Endothelial cell of umbilical vein (primary cell): Measurements from ENCODE around the gene FUCA2. TPM values are rescaled to one million over a fixed set of nuclear protein-coding genes. Genes with fewer than 3 reads are reported as not detected.

ENCODE experiments used
- BruUV-seq: library from RNA; stranded (reverse); fragments of 400-500 nt; replicated peaks from 2 replicates; lab custom pipeline; 2021; lab: Mats Ljungman, UMichigan
- CTCF ChIA-PET: fragments of 300-600, 350-600 bp; sonication (Branson Sonifier 250); formaldehyde crosslinking; loops from one replicate; lab custom pipeline; 2021; ENCODE audit warnings: antibody characterized with exemption, inconsistent platforms; lab: Charles Lee
- POLR2A ChIA-PET: fragments of 300-600, 350-600 bp; sonication (Branson Sonifier 250); formaldehyde crosslinking; loops from one replicate; lab custom pipeline; 2021; ENCODE audit warnings: antibody characterized with exemption, inconsistent platforms; lab: Charles Lee
- DNase-seq: peaks from one replicate; pipeline ENCODE4 v3.0.0-alpha.2; 2011; ENCODE audit warnings: low read depth, low spot score
- FAIRE-seq: peaks from 2 replicates; lab custom pipeline; 2011; peaks lifted over from hg19 to GRCh38; lab: Jason Lieb, UNC
- H2AFZ ChIP-seq: 2 replicates; pipeline ENCODE4 v1.6.0; 2012; ENCODE audit warnings: low read depth, low read length, control low read depth, inconsistent platforms
- H3K27ac ChIP-seq: 2 replicates; pipeline ENCODE4 v1.5.1; 2011; ENCODE audit warnings: low read depth, mild to moderate bottlenecking, control low read depth, low read length, moderate library complexity; ENCODE audit not compliant: insufficient read depth
- H3K27me3 ChIP-seq, 2 experiments: 2 replicates each; pipeline versions ENCODE4 v1.6.0 to v1.6.1; 2011; ENCODE audit warnings: low read length in 2 of 2, mixed read lengths in 1 of 2; ENCODE audit not compliant: control insufficient read depth in 2 of 2, insufficient read depth in 2 of 2
- H3K36me3 ChIP-seq, 2 experiments: 2 replicates in 1 of 2; 3 replicates in 1 of 2; pipeline ENCODE4 v1.5.1; 2011; ENCODE audit warnings: low read length in 2 of 2, mild to moderate bottlenecking in 1 of 2, moderate library complexity in 1 of 2; ENCODE audit not compliant: control insufficient read depth in 2 of 2, insufficient read depth in 2 of 2; ENCODE audit errors: extremely low read depth in 1 of 2
- H3K4me1 ChIP-seq: 3 replicates; pipeline ENCODE4 v1.5.1; 2011; ENCODE audit warnings: mild to moderate bottlenecking, low read length; ENCODE audit not compliant: control insufficient read depth, insufficient read depth; ENCODE audit errors: extremely low read depth
- H3K4me2 ChIP-seq: 2 replicates; pipeline ENCODE4 v1.6.1; 2011; ENCODE audit warnings: low read length, control low read depth, mixed read lengths; ENCODE audit not compliant: insufficient read depth
- H3K4me3 ChIP-seq, 3 experiments: fragments of 200-600 bp in 1 of 3; sonication (generic), shearing (Covaris generic) in 1 of 3; replicated peaks in 1 of 3; 2 replicates each; pipeline ENCODE4 v1.5.1; 2011 to 2016; ENCODE audit warnings: control low read depth in 3 of 3, low read length in 3 of 3, mild to moderate bottlenecking in 2 of 3, inconsistent platforms in 1 of 3, low read depth in 1 of 3, moderate library complexity in 1 of 3; ENCODE audit not compliant: insufficient read depth in 1 of 3
- H3K79me2 ChIP-seq: 2 replicates; pipeline ENCODE4 v1.6.0; 2012; ENCODE audit warnings: low read length, inconsistent platforms; ENCODE audit not compliant: control insufficient read depth, insufficient read depth
- H3K9ac ChIP-seq: replicated peaks from 2 replicates; pipeline ENCODE3; 2011; ENCODE audit warnings: low read length, control low read depth; ENCODE audit not compliant: insufficient read depth; ENCODE audit errors: extremely low read depth
- H3K9me1 ChIP-seq: replicated peaks from 3 replicates; pipeline ENCODE4 v1.6.0; 2011; ENCODE audit warnings: mild to moderate bottlenecking, low read length; ENCODE audit not compliant: control insufficient read depth, insufficient read depth; ENCODE audit errors: extremely low read depth
- H3K9me3 ChIP-seq: replicated peaks from 2 replicates; pipeline ENCODE4 v1.5.1; 2012; ENCODE audit warnings: low read length, inconsistent platforms; ENCODE audit not compliant: control insufficient read depth, insufficient read depth
- H4K20me1 ChIP-seq: replicated peaks from 2 replicates; pipeline ENCODE3; 2011; ENCODE audit warnings: mild to moderate bottlenecking, low read length; ENCODE audit not compliant: control insufficient read depth, insufficient read depth; ENCODE audit errors: extremely low read depth
- CTCF ChIP-seq, 2 donors: IDR thresholded peaks; 1 replicate in 1 of 2; 2 replicates in 1 of 2; pipeline ENCODE4 v1.5.1; 2011; ENCODE audit warnings: low read length in 2 of 2, mild to moderate bottlenecking in 2 of 2, moderate library complexity in 2 of 2, control low read depth in 1 of 2, inconsistent platforms in 1 of 2, low read depth in 1 of 2; ENCODE audit not compliant: insufficient read depth in 1 of 2; ENCODE audit errors: extremely low read depth in 1 of 2
- EZH2 ChIP-seq: IDR thresholded peaks from 2 replicates; pipeline ENCODE4 v1.6.1; 2012; ENCODE audit warnings: borderline replicate concordance, low read depth, mild to moderate bottlenecking, moderate library complexity, low read length, inconsistent platforms; ENCODE audit not compliant: severe bottlenecking
- FOS ChIP-seq: IDR thresholded peaks from 2 replicates; pipeline ENCODE4 v1.6.1; 2011; ENCODE audit warnings: mild to moderate bottlenecking, low read length, moderate library complexity, borderline replicate concordance; ENCODE audit not compliant: insufficient read depth
- GATA2 ChIP-seq: IDR thresholded peaks from 2 replicates; pipeline ENCODE4 v1.7.0; 2011; ENCODE audit warnings: low read depth, mild to moderate bottlenecking, moderate library complexity, mixed read lengths, low read length; ENCODE audit not compliant: insufficient read length, insufficient read depth
- JUN ChIP-seq: IDR thresholded peaks from 2 replicates; pipeline ENCODE4 v1.6.1; 2011; ENCODE audit warnings: borderline replicate concordance, low read depth; ENCODE audit not compliant: insufficient read length, insufficient read depth
- MYC ChIP-seq: IDR thresholded peaks from one replicate; pipeline ENCODE4 v1.6.1; 2011; ENCODE audit warnings: mild to moderate bottlenecking, low read depth, low read length
- POLR2A ChIP-seq: IDR thresholded peaks from 2 replicates; pipeline ENCODE4 v1.6.1; 2012; ENCODE audit warnings: low read depth, mild to moderate bottlenecking, control low read depth, low read length
- POLR2AphosphoS5 ChIP-seq: IDR thresholded peaks from 2 replicates; pipeline ENCODE4 v1.6.1; 2012; ENCODE audit warnings: low read depth, mild to moderate bottlenecking, control low read depth, low read length, moderate library complexity; ENCODE audit not compliant: insufficient read depth
- dilution Hi-C: fragments of 300-500 bp; cut with MboI; formaldehyde crosslinking; loops from one replicate; pipeline ENCODE4 v1.15.0; 2019; ENCODE audit warnings: low sequenced_read_pairs; ENCODE audit not compliant: extremely low pct_ligation_motif_present
- intact Hi-C: fragments of 100-400 bp; cut with micrococcal nuclease; formaldehyde crosslinking; loops from one replicate; pipeline ENCODE4 v1.10.0; 2022
- polyA plus RNA-seq, 4 experiments: library from polyadenylated mRNA; depleted of rRNA in 3 of 4; stranded (reverse) in 3 of 4; unstranded in 1 of 4; fragments of >200 nt; gene quantifications; 2 replicates each; pipeline versions ENCODE4 v1.2.1 to v1.2.3, GENCODE V29; 2011 to 2012; ENCODE audit warnings: missing spikeins in 1 of 4
- total RNA-seq: library from RNA; stranded (reverse); gene quantifications from 2 replicates; pipeline ENCODE4 v1.2.3, GENCODE V29; 2021
- TF ChIP-seq, protein P1 (sequence below): IDR thresholded peaks from 2 replicates; pipeline ENCODE4 v1.6.1; 2011; ENCODE audit not compliant: insufficient read depth, insufficient read length

Gene FUCA2
- total and polyA plus RNA-seq, 2 donors (not counting 3 experiments of a cell fraction or from before 2014, with no cell fraction given): 29.7 to 80.9 TPM

- H3K4me2 ChIP-seq: no peak overlapping the region
- H3K27me3 ChIP-seq: no peaks in the 10 kb centered on the region
- no peak overlapping the region for H3K9ac ChIP-seq
- no peak overlapping the region for H3K4me3 ChIP-seq
- H3K9me1 ChIP-seq: no peaks in the 10 kb centered on the region
- no peaks in the 10 kb centered on the region for H3K36me3 ChIP-seq
- no TSS peak for BruUV-seq
- no peaks in the 10 kb centered on the region for H3K9me3 ChIP-seq
- no peaks in the 10 kb centered on the region for H3K4me1 ChIP-seq
- no peak for TF ChIP-seq CTCF (IDR thresholded peaks at IDR 0.05; ENCODE audit: extremely low read depth in 1 of 2, insufficient read depth in 1 of 2, low read depth in 1 of 2, low read length in 2 of 2)
- no peak for TF ChIP-seq MYC
- TF ChIP-seq JUN: no peak
- no peak for TF ChIP-seq GATA2
- TF ChIP-seq FOS: no peak
- ChIA-PET CTCF (interaction anchor here (0.6 to 1.0 kb wide), 2 partner anchors 11 to 250 kb away, joined by 3 read pairs; no protein-coding TSS in a partner anchor), POLR2A (no interaction called here)
- FAIRE-seq (no peak), DNase-seq (no peak)
- no peak overlapping the region for H2AFZ ChIP-seq
- H3K79me2 ChIP-seq: no peaks in the 10 kb centered on the region
- H4K20me1 ChIP-seq: no peaks in the 10 kb centered on the region
- dilution Hi-C loops: no loop called here
- no peak overlapping the region for H3K27ac ChIP-seq
- intact Hi-C loops: no loop called here
Observed at GRCh38 chr6:143468026-143468425, 43.5 kb downstream of the FUCA2 start.

GRCh38 chr6:143465546-143465945 is 46.0 kb downstream of the FUCA2 start:
- dilution Hi-C loops: no loop called here

More at GRCh38 chr6:143465546-143465945, 46.0 kb downstream of the FUCA2 start:
- H3K27ac ChIP-seq: no peak overlapping the region
- FAIRE-seq (no peak), DNase-seq (no peak)
- H3K9me3 ChIP-seq: no peaks in the 10 kb centered on the region
- H3K4me1 ChIP-seq: no peaks in the 10 kb centered on the region
- H3K27me3 ChIP-seq: no peaks in the 10 kb centered on the region
- TF ChIP-seq JUN (no peak), CTCF (IDR thresholded peaks at IDR 0.05; ENCODE audit: extremely low read depth in 1 of 2, insufficient read depth in 1 of 2, low read depth in 1 of 2, low read length in 2 of 2) (no peak), FOS (no peak), POLR2AphosphoS5 (no peak), GATA2 (no peak), EZH2 (no peak), POLR2A (no peak), MYC (no peak)
- TF ChIP-seq, protein P1, sequence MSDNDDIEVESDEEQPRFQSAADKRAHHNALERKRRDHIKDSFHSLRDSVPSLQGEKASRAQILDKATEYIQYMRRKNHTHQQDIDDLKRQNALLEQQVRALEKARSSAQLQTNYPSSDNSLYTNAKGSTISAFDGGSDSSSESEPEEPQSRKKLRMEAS: no peak
- no peak overlapping the region for H3K4me3 ChIP-seq
- no peak overlapping the region for H2AFZ ChIP-seq
- intact Hi-C loops: no loop called here
- no TSS peak for BruUV-seq
- H3K9ac ChIP-seq: no peak overlapping the region
- no peaks in the 10 kb centered on the region for H4K20me1 ChIP-seq
- H3K9me1 ChIP-seq: no peaks in the 10 kb centered on the region
- peaks cover 0 to 2% of the 10 kb centered on the region in 2 experiments for H3K36me3 ChIP-seq
- no peaks in the 10 kb centered on the region for H3K79me2 ChIP-seq
- ChIA-PET CTCF (no interaction called here), POLR2A (no interaction called here)
- no peak overlapping the region for H3K4me2 ChIP-seq
